H1 (cell line): Measurements from ENCODE around the gene GJD3. TPM values are rescaled to one million over a fixed set of nuclear protein-coding genes. Genes with fewer than 3 reads are reported as not detected.

Source experiments
- CTCF ChIA-PET: fragments of 300-600 bp; sonication (Branson Sonifier 250); formaldehyde crosslinking; loops from one replicate; lab custom pipeline; 2021; ENCODE audit not compliant: partially characterized antibody; lab: Charles Lee
- POLR2A ChIA-PET: fragments of 300-600 bp; sonication (Branson Sonifier 250); formaldehyde crosslinking; loops from one replicate; lab custom pipeline; 2021; ENCODE audit warnings: inconsistent platforms; ENCODE audit not compliant: partially characterized antibody; lab: Charles Lee
- DNase-seq, 2 experiments: peaks; one replicate each; pipeline versions ENCODE4 v3.0.0 to v3.0.0-alpha.2; 2010 to 2022; ENCODE audit warnings: low spot score in 2 of 2, low read depth in 1 of 2, mixed read lengths in 1 of 2
- FAIRE-seq: peaks from 2 replicates; lab custom pipeline; 2011; peaks lifted over from hg19 to GRCh38; lab: Jason Lieb, UNC
- H2AFZ ChIP-seq: 2 replicates; pipeline ENCODE4 v1.8.1; 2012; ENCODE audit warnings: low read length, inconsistent platforms
- H2AK5ac ChIP-seq: 2 replicates; pipeline ENCODE4 v1.6.1; 2013; ENCODE audit warnings: low read depth, low read length
- H2BK120ac ChIP-seq: replicated peaks from 2 replicates; pipeline ENCODE3; 2013; ENCODE audit warnings: low read depth, low read length, inconsistent platforms
- H2BK12ac ChIP-seq: 2 replicates; pipeline ENCODE4 v1.6.1; 2013; ENCODE audit warnings: low read depth, low read length
- H2BK15ac ChIP-seq: 2 replicates; pipeline ENCODE4 v1.6.1; 2013; ENCODE audit warnings: low read length
- H2BK20ac ChIP-seq: 2 replicates; pipeline ENCODE4 v1.6.1; 2013; ENCODE audit warnings: low read length
- H2BK5ac ChIP-seq: 2 replicates; pipeline ENCODE4 v1.6.1; 2013; ENCODE audit warnings: low read depth, low read length
- H3K14ac ChIP-seq: 2 replicates; pipeline ENCODE4 v1.6.1; 2013; ENCODE audit warnings: inconsistent platforms; ENCODE audit not compliant: insufficient read length
- H3K18ac ChIP-seq: 2 replicates; pipeline ENCODE4 v1.6.1; 2013; ENCODE audit warnings: low read length; ENCODE audit errors: extremely low read depth
- H3K23ac ChIP-seq: 2 replicates; pipeline ENCODE4 v1.6.1; 2013; ENCODE audit warnings: inconsistent platforms; ENCODE audit not compliant: insufficient read length
- H3K23me2 ChIP-seq: 2 replicates; pipeline ENCODE4 v1.6.1; 2013; ENCODE audit warnings: low read depth, low read length
- H3K27ac ChIP-seq: 2 replicates; pipeline ENCODE4 v1.6.1; 2011; ENCODE audit warnings: low read depth, low read length, inconsistent platforms
- H3K27me3 ChIP-seq, 4 experiments: replicated peaks in 1 of 4; 1 replicate in 1 of 4; 2 replicates in 3 of 4; pipeline versions ENCODE4 v1.6.1 to v1.8.1; 2011 to 2013; ENCODE audit warnings: low read length in 3 of 4, mild to moderate bottlenecking in 3 of 4, inconsistent platforms in 2 of 4, mixed read lengths in 2 of 4, moderate library complexity in 1 of 4; ENCODE audit not compliant: control insufficient read depth in 3 of 4, insufficient read depth in 3 of 4; ENCODE audit errors: extremely low read depth in 1 of 4
- H3K36me3 ChIP-seq, 4 experiments: 2 replicates each; pipeline versions ENCODE4 v1.6.1 to v1.8.1; 2011 to 2013; ENCODE audit warnings: mild to moderate bottlenecking in 4 of 4, low read length in 3 of 4, moderate library complexity in 2 of 4, control low read depth in 1 of 4, inconsistent platforms in 1 of 4; ENCODE audit not compliant: insufficient read depth in 4 of 4, control insufficient read depth in 2 of 4
- H3K4ac ChIP-seq: replicated peaks from 2 replicates; pipeline ENCODE3; 2013; ENCODE audit warnings: low read length, low read depth, mixed read lengths, inconsistent platforms; ENCODE audit not compliant: insufficient read length
- H3K4me1 ChIP-seq, 4 experiments: replicated peaks in 1 of 4; 1 replicate in 1 of 4; 2 replicates in 3 of 4; pipeline versions ENCODE4 v1.6.1 to v1.8.1; 2011 to 2013; ENCODE audit warnings: low read length in 3 of 4, inconsistent platforms in 2 of 4, mixed read lengths in 1 of 4; ENCODE audit not compliant: insufficient read depth in 4 of 4, control insufficient read depth in 3 of 4
- H3K4me2 ChIP-seq, 2 experiments: 2 replicates each; pipeline versions ENCODE4 v1.6.1 to v1.8.1; 2011 to 2013; ENCODE audit warnings: low read depth in 2 of 2, low read length in 2 of 2, control low read depth in 1 of 2, inconsistent platforms in 1 of 2, mild to moderate bottlenecking in 1 of 2; ENCODE audit not compliant: insufficient read depth in 1 of 2
- H3K4me3 ChIP-seq, 4 experiments: fragments of 200-600, 300-600 bp in 1 of 4; sonication (generic), shearing (Covaris generic), sonication (Bioruptor Twin) in 1 of 4; 2 replicates each; pipeline versions ENCODE4 v1.5.1 to v1.8.1; 2011 to 2016; ENCODE audit warnings: low read length in 4 of 4, low read depth in 3 of 4, control low read depth in 2 of 4, inconsistent platforms in 2 of 4, mild to moderate bottlenecking in 2 of 4, mixed read lengths in 1 of 4, moderate library complexity in 1 of 4; ENCODE audit not compliant: insufficient read depth in 2 of 4; ENCODE audit errors: extremely low read depth in 1 of 4
- H3K56ac ChIP-seq: replicated peaks from 2 replicates; pipeline ENCODE3; 2013; ENCODE audit warnings: low read depth, mild to moderate bottlenecking, mixed read lengths, low read length, inconsistent platforms; ENCODE audit not compliant: insufficient read length
- H3K79me1 ChIP-seq: 2 replicates; pipeline ENCODE4 v1.6.1; 2013; ENCODE audit warnings: low read depth, low read length, control low read depth
- H3K79me2 ChIP-seq, 2 experiments: 2 replicates each; pipeline versions ENCODE4 v1.6.1 to v1.8.1; 2012 to 2013; ENCODE audit warnings: low read length in 2 of 2, mild to moderate bottlenecking in 2 of 2, inconsistent platforms in 1 of 2; ENCODE audit not compliant: insufficient read depth in 2 of 2, control insufficient read depth in 1 of 2
- H3K9ac ChIP-seq, 4 experiments: replicated peaks in 1 of 4; 1 replicate in 1 of 4; 2 replicates in 3 of 4; pipeline versions ENCODE4 v1.6.1 to v1.8.1; 2011 to 2013; ENCODE audit warnings: low read depth in 3 of 4, low read length in 3 of 4, control low read depth in 2 of 4, mild to moderate bottlenecking in 2 of 4, moderate library complexity in 2 of 4, inconsistent platforms in 1 of 4; ENCODE audit errors: extremely low read depth in 1 of 4
- H3K9me3 ChIP-seq, 2 experiments: 2 replicates each; pipeline versions ENCODE4 v1.6.1 to v1.8.1; 2012 to 2013; ENCODE audit warnings: mild to moderate bottlenecking in 2 of 2, moderate library complexity in 2 of 2, control low read depth in 1 of 2, inconsistent platforms in 1 of 2, low read depth in 1 of 2, low read length in 1 of 2, mixed read lengths in 1 of 2; ENCODE audit not compliant: insufficient read depth in 2 of 2
- H4K20me1 ChIP-seq, 2 experiments: replicated peaks in 1 of 2; 2 replicates each; pipeline versions ENCODE3 to v1.8.1; 2011 to 2013; ENCODE audit warnings: inconsistent platforms in 2 of 2, low read length in 2 of 2, mild to moderate bottlenecking in 1 of 2; ENCODE audit not compliant: insufficient read depth in 2 of 2, control insufficient read depth in 1 of 2
- H4K5ac ChIP-seq: 2 replicates; pipeline ENCODE4 v1.6.1; 2013; ENCODE audit warnings: low read length, low read depth, mixed read lengths, inconsistent platforms; ENCODE audit not compliant: insufficient read length
- H4K8ac ChIP-seq: 2 replicates; pipeline ENCODE4 v1.8.0; 2013; ENCODE audit warnings: mild to moderate bottlenecking, moderate library complexity, low read length, inconsistent platforms; ENCODE audit not compliant: insufficient read depth; ENCODE audit errors: extremely low read depth
- H4K91ac ChIP-seq: replicated peaks from 2 replicates; pipeline ENCODE3; 2013; ENCODE audit warnings: low read length, mixed read lengths, inconsistent platforms; ENCODE audit not compliant: insufficient read length
- CBX8 ChIP-seq: fragments of 300-800, 300-1000 bp; sonication (generic); IDR thresholded peaks from 2 replicates; pipeline ENCODE4 v1.7.1; 2016; ENCODE audit warnings: low read depth, low read length, borderline replicate concordance
- CREB1 ChIP-seq: IDR thresholded peaks from 2 replicates; pipeline ENCODE4 v1.6.1; 2012; ENCODE audit warnings: inconsistent platforms
- E2F6 ChIP-seq: IDR thresholded peaks from 2 replicates; pipeline ENCODE4 v1.6.1; 2012; ENCODE audit warnings: inconsistent platforms
- JUN ChIP-seq: IDR thresholded peaks from 2 replicates; pipeline ENCODE4 v1.6.1; 2011; ENCODE audit warnings: low read depth, mild to moderate bottlenecking, improper control_type of control experiment, low read length
- RAD21 ChIP-seq, 2 experiments: IDR thresholded peaks in 1 of 2; conservative IDR thresholded peaks in 1 of 2; 2 replicates each; pipeline ENCODE4 v1.6.1; 2011; ENCODE audit warnings: low read depth in 2 of 2, low read length in 2 of 2, improper control_type of control experiment in 1 of 2, inconsistent platforms in 1 of 2, mild to moderate bottlenecking in 1 of 2, moderate library complexity in 1 of 2
- RNF2 ChIP-seq: fragments of 200-900, 300-1000 bp; sonication (generic); IDR thresholded peaks from 2 replicates; pipeline ENCODE4 v1.7.1; 2016; ENCODE audit warnings: borderline replicate concordance, low read depth, mild to moderate bottlenecking, antibody characterized with exemption, low read length; ENCODE audit not compliant: poor library complexity, severe bottlenecking; ENCODE audit errors: missing control alignments
- SIX5 ChIP-seq: IDR thresholded peaks from 2 replicates; pipeline ENCODE4 v1.6.1; 2011; ENCODE audit warnings: mild to moderate bottlenecking, low read depth, low read length
- SP2 ChIP-seq: IDR thresholded peaks from 2 replicates; pipeline ENCODE4 v1.6.1; 2012; ENCODE audit warnings: mild to moderate bottlenecking, low read length, inconsistent platforms
- SRF ChIP-seq: IDR thresholded peaks from 2 replicates; pipeline ENCODE4 v1.6.1; 2011; ENCODE audit warnings: mild to moderate bottlenecking, low read depth, low read length, moderate library complexity
- TBP ChIP-seq: IDR thresholded peaks from 2 replicates; pipeline ENCODE4 v1.6.1; 2011; ENCODE audit warnings: low read depth, low read length, improper control_type of control experiment
- TEAD4 ChIP-seq: IDR thresholded peaks from 2 replicates; pipeline ENCODE4 v1.6.1; 2012; ENCODE audit warnings: low read depth, low read length, inconsistent platforms, mixed read lengths
- WGBS, 2 experiments: shearing (Covaris generic) in 1 of 2; methylation state at CpG; one replicate each; pipeline versions ENCODE4 v1.1.6 to v1.1.7; 2013 to 2015; ENCODE audit warnings: low lambda C conversion rate in 2 of 2, mixed read lengths in 2 of 2, inconsistent platforms in 1 of 2, low coverage in 1 of 2, missing lambda C conversion rate in 1 of 2; ENCODE audit not compliant: insufficient replicate concordance in 2 of 2, insufficient coverage in 1 of 2, insufficient read length in 1 of 2; ENCODE audit errors: extremely low coverage in 1 of 2, missing lambda C conversion rate in 1 of 2; 5-methylcytosine and 5-hydroxymethylcytosine counted together
- polyA plus RNA-seq, 7 experiments: library from polyadenylated mRNA; depleted of rRNA in 3 of 7; stranded (reverse) in 5 of 7; unstranded in 2 of 7; fragments of >200 nt in 5 of 7; fragments of 200-250 nt in 2 of 7; gene quantifications; 1 replicate in 5 of 7; 2 replicates in 1 of 7; 4 replicates in 1 of 7; pipeline versions ENCODE4 v1.2.1 to v1.2.3, GENCODE V29; 2011 to 2013; ENCODE audit warnings: missing spikeins in 2 of 7, mixed read lengths in 2 of 7
- total RNA-seq: library from RNA; stranded (reverse); fragmentation: NEBNext Ultra II Directional; extraction: Animal tissue kit (Norgen Biotek cat#: 25700); gene quantifications from 2 replicates; pipeline ENCODE4 v1.2.1, GENCODE V29; 2021

Gene GJD3
- total and polyA plus RNA-seq, 2 of the 8 experiments (the other 6 are each of a cell fraction or from before 2014, with no cell fraction given), result 0.53 to 1.9 TPM

- H3K23ac ChIP-seq, result no peak overlapping the region
- H3K27ac ChIP-seq, result no peak overlapping the region
- ChIA-PET POLR2A (interaction anchor here (1.3 kb wide), 1 partner anchor 46 kb away, joined by 3 read pairs; the partner anchor contains the start of gene TOP2A), CTCF (interaction anchor here (0.7 to 3.7 kb wide), 2 partner anchors 10 to 18 kb away, joined by 3 to 17 read pairs; no protein-coding TSS in a partner anchor)
- peaks cover 0 to 2% of the 10 kb centered on the region in 2 experiments; a peak in 1 of 4 replicates for H3K9me3 ChIP-seq
- H3K14ac ChIP-seq, result no peak overlapping the region
- H3K36me3 ChIP-seq, result no peaks in the 10 kb centered on the region
- H3K4ac ChIP-seq, result no peak overlapping the region
- H2BK15ac ChIP-seq, result no peak overlapping the region
- no peaks in the 10 kb centered on the region for H3K79me1 ChIP-seq
- H4K5ac ChIP-seq, result no peak overlapping the region
- H3K4me1 ChIP-seq, result peaks cover 0 to 6% (median 4%) of the 10 kb centered on the region in 4 experiments; a peak in 3 of 7 replicates
- no peak overlapping the region for H4K8ac ChIP-seq
- H2AK5ac ChIP-seq, result no peak overlapping the region
- H3K27me3 ChIP-seq, result no peaks in the 10 kb centered on the region
- H4K20me1 ChIP-seq, result no peaks in the 10 kb centered on the region
- WGBS, 2 experiments, result 98% methylated on average over 2 of the region's 2 CpGs; no CpG with 5 or more reads in 1 of the 2 experiments
- no peak overlapping the region for H2BK5ac ChIP-seq
- H3K4me2 ChIP-seq, result no peak overlapping the region
- no peaks in the 10 kb centered on the region for H3K23me2 ChIP-seq
- H3K79me2 ChIP-seq, result no peaks in the 10 kb centered on the region
- no peak overlapping the region for H4K91ac ChIP-seq
- DNase-seq, result no peak
- H2AFZ ChIP-seq, result no peak overlapping the region
- no peak overlapping the region for H3K4me3 ChIP-seq
- FAIRE-seq, result no peak
- H2BK20ac ChIP-seq, result no peak overlapping the region
- H2BK12ac ChIP-seq, result no peak overlapping the region
- no peak overlapping the region for H3K9ac ChIP-seq
- H3K56ac ChIP-seq, result no peak overlapping the region
- no peak overlapping the region for H3K18ac ChIP-seq
- H2BK120ac ChIP-seq, result no peak overlapping the region
- no peak for TF ChIP-seq SRF
- no peak for TF ChIP-seq CREB1
- no peak for TF ChIP-seq TBP
- TF ChIP-seq E2F6, result no peak
- TF ChIP-seq SP2, result no peak
- TF ChIP-seq RNF2, result no peak
- TF ChIP-seq SIX5, result no peak
- no peak for TF ChIP-seq JUN
- no peak for TF ChIP-seq TEAD4
- TF ChIP-seq RAD21 (IDR thresholded peaks at IDR 0.05 in 1 of 2, conservative IDR thresholded peaks at IDR 0.05 in 1 of 2; ENCODE audit: low read depth in 2 of 2, low read length in 2 of 2), result no peak
- no peak for TF ChIP-seq CBX8
Observed at GRCh38 chr17:40372031-40372430, 7.5 kb upstream of the GJD3 start.
